Thyroid gland (tissue), 4 donors: ENCODE measurements around the gene CABP5. TPM values are rescaled to one million over a fixed set of nuclear protein-coding genes. Genes with fewer than 3 reads are reported as not detected.
"Not testable (repeated sequence)": the region's sequence is repeated elsewhere in the genome, so short reads cannot be mapped to it uniquely, and the experiment has no call there.

Source experiments
- DNase-seq, 2 donors: peaks; one replicate each; pipeline ENCODE4 v3.0.0-alpha.2; 2019
- H3K27ac ChIP-seq, 3 donors: fragments of 200-600 bp; sonication (generic); 1 replicate in 2 of 3; 2 replicates in 1 of 3; pipeline ENCODE4 v1.5.1; 2016 to 2019; ENCODE audit warnings: mild to moderate bottlenecking in 1 of 3, moderate library complexity in 1 of 3
- H3K27me3 ChIP-seq: fragments of 200-600 bp; sonication (generic); one replicate; pipeline ENCODE4 v1.5.1; 2019
- H3K36me3 ChIP-seq, 2 donors: fragments of 200-600 bp; sonication (generic); one replicate each; pipeline ENCODE4 v1.5.1; 2016 to 2019
- H3K4me1 ChIP-seq, 2 donors: fragments of 200-600 bp; sonication (generic); one replicate each; pipeline ENCODE4 v1.5.1; 2017 to 2019
- H3K4me3 ChIP-seq, 3 donors: fragments of 200-600 bp; sonication (generic); replicated peaks in 1 of 3; 1 replicate in 2 of 3; 2 replicates in 1 of 3; pipeline ENCODE4 v1.5.1; 2016; ENCODE audit warnings: mild to moderate bottlenecking in 1 of 3
- H3K9me3 ChIP-seq: fragments of 200-600 bp; sonication (generic); one replicate; pipeline ENCODE4 v1.5.1; 2017
- CTCF ChIP-seq, 6 experiments: fragments of 200-600 bp in 3 of 6; fragments of 450-650 bp in 3 of 6; sonication (generic) in 3 of 6; IDR thresholded peaks; one replicate each; pipeline ENCODE4 v1.5.1; 2016 to 2019; ENCODE audit warnings: antibody characterized with exemption in 6 of 6, mild to moderate bottlenecking in 2 of 6, inconsistent platforms in 1 of 6, moderate library complexity in 1 of 6
- POLR2A ChIP-seq, 2 donors: fragments of 450-650 bp; IDR thresholded peaks; one replicate each; pipeline ENCODE4 v1.6.1; 2017; ENCODE audit warnings: antibody characterized with exemption in 2 of 2, mild to moderate bottlenecking in 2 of 2, moderate library complexity in 1 of 2
- WGBS, 2 donors: methylation state at CpG; one replicate each; pipeline ENCODE4 v1.1.5; 2017; 5-methylcytosine and 5-hydroxymethylcytosine counted together
- intact Hi-C: fragments of 100-400 bp; cut with DNase I; formaldehyde crosslinking; loops from one replicate; pipeline ENCODE4 v1.15.1; 2023
- total RNA-seq, 4 donors: library from RNA; depleted of rRNA; stranded (reverse); fragments of >200 nt; gene quantifications; one replicate each; pipeline ENCODE4 v1.2.3, GENCODE V29; 2016

The CABP5 gene
- total RNA-seq, 4 donors from 2014 or later: not detected

GRCh38 chr19:48085076-48085475, 41.2 kb upstream of the CABP5 start:
- Histone ChIP-seq H3K27ac (no peak overlapping the region), H3K4me1 (no peaks in the 10 kb centered on the region), H3K36me3 (no peaks in the 10 kb centered on the region), H3K27me3 (no peaks in the 10 kb centered on the region), H3K9me3 (no peaks in the 10 kb centered on the region), H3K4me3 (no peak overlapping the region)
- intact Hi-C loops: no loop called here
- 62 to 78% methylated on average over 3 of the region's 3 CpGs for WGBS, 2 donors
- no peak for DNase-seq
- no peak for TF ChIP-seq CTCF (IDR thresholded peaks at IDR 0.05)
- no peak for TF ChIP-seq POLR2A (IDR thresholded peaks at IDR 0.05)

DNA sequence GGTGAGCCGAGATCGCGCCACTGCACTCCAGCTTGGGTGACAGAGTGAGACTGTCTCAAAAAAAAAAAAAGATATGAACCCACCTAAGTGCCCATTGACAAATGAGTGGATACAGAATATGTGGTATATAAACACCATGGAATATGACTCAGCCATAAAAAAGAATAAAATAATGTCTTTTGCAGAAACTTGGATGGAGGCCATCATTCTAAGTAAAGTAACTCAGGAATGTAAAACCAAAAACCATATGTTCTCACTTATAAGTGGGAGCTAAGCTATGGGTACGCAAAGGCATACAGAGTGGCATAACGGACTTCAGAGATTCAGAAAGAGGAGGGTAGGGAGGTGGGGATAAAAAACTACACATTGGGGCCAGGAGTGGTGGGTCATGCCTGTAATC, 37.2 kb upstream of the CABP5 start:
- intact Hi-C loops: no loop called here
- Histone ChIP-seq H3K27ac (no peak overlapping the region), H3K27me3 (no peaks in the 10 kb centered on the region), H3K4me3 (no peak overlapping the region), H3K9me3 (no peaks in the 10 kb centered on the region), H3K36me3 (peaks cover 0 to 2% of the 10 kb centered on the region in 2 donors), H3K4me1 (no peaks in the 10 kb centered on the region)
- no peak for TF ChIP-seq POLR2A (IDR thresholded peaks at IDR 0.05)
- no peak for TF ChIP-seq CTCF (IDR thresholded peaks at IDR 0.05)
- no peak for DNase-seq
- 91 to 95% methylated on average over 5 of the region's 5 CpGs for WGBS, 2 donors

DNA sequence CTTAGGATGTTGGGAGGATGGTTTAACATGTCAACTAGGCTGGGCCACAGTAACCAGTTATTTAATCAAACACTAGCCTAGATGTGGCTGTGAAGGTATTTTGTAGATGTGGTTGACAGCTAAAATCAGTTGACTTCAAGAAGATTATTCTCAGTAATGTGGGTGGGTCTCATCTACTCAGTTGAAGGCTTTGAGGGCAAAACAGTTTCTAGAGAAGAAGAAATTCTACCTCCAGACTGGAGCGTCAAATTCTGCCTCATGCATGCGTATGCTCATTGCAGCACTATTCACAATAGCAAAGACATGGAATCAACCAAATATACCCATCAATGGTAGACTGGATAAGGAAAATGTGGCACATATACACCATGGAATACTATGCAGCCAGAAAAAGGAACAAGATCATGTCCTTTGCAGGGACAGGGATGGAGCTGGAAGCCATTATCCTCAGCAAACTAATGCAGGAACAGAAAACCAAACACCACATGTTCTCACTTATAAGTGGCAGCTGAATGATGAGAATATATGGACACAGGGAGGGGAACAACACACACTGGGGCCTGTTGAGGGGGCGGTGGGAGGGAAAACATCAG, 26.4 kb upstream of the CABP5 start:
- not testable (repeated sequence) for H3K36me3 ChIP-seq
- 95 to 97% methylated on average over 3 of the region's 3 CpGs for WGBS, 2 donors

GRCh38 chr19:48069435-48069834, 25.6 kb upstream of the CABP5 start:
- no peaks in the 10 kb centered on the region for H3K36me3 ChIP-seq
- intact Hi-C loops: no loop called here
- H3K4me3 ChIP-seq: no peak overlapping the region
- H3K27me3 ChIP-seq: no peaks in the 10 kb centered on the region
- no peak for DNase-seq
- no peaks in the 10 kb centered on the region for H3K9me3 ChIP-seq
- WGBS, 2 donors: 70 to 82% methylated on average over 2 of the region's 2 CpGs
- no peak overlapping the region for H3K27ac ChIP-seq
- H3K4me1 ChIP-seq: no peaks in the 10 kb centered on the region
- TF ChIP-seq POLR2A (IDR thresholded peaks at IDR 0.05) (no peak), CTCF (IDR thresholded peaks at IDR 0.05) (no peak)

More for the DNA sequence above, 26.4 kb upstream of the CABP5 start:
- H3K27ac ChIP-seq, DNase-seq, H3K9me3 ChIP-seq, H3K4me1 ChIP-seq, H3K27me3 ChIP-seq, intact Hi-C loops, H3K4me3 ChIP-seq: not testable (repeated sequence)

- intact Hi-C loops: no loop called here
- H3K36me3 ChIP-seq: no peaks in the 10 kb centered on the region
- H3K9me3 ChIP-seq: no peaks in the 10 kb centered on the region
- H3K4me1 ChIP-seq: no peaks in the 10 kb centered on the region
- TF ChIP-seq POLR2A (IDR thresholded peaks at IDR 0.05) (no peak), CTCF (IDR thresholded peaks at IDR 0.05) (no peak)
- H3K27ac ChIP-seq: no peak overlapping the region
- DNase-seq: no peak
- WGBS, 2 donors: 83 to 86% methylated on average over 2 of the region's 2 CpGs
- no peaks in the 10 kb centered on the region for H3K27me3 ChIP-seq
- no peak overlapping the region for H3K4me3 ChIP-seq
Observed at GRCh38 chr19:48064509-48064908, 20.6 kb upstream of the CABP5 start.
